Measurements from ENCODE around the gene PNKD.

The PNKD gene

GRCh38 chr2:218269900-218270720 lies at the start of gene PNKD, which contains the start of gene AAMP:
TSS of gene PNKD (plus strand) at chr2:218270519. CDS start at chr2:218270536, 17 bp downstream.
TSS of gene AAMP (minus strand) at chr2:218270137. CDS start at chr2:218270086, 51 bp downstream.
- peak; percentile 100 for DNase-seq

- no peak for DNase-seq
Observed at GRCh38 chr2:218221000-218221399, 49.3 kb upstream of the PNKD start.

- peak; percentile 23 for DNase-seq
Observed at GRCh38 chr2:218223046-218223445, 47.3 kb upstream of the PNKD start.

- DNase-seq: no peak
Observed at GRCh38 chr2:218224186-218224585, 46.1 kb upstream of the PNKD start.

GRCh38 chr2:218226903-218227302 lies 43.4 kb upstream of the PNKD start:
- no peak for DNase-seq

- no peak for DNase-seq
Observed at GRCh38 chr2:218228366-218229090, 41.8 kb upstream of the PNKD start.

- peak; percentile 29 for DNase-seq
Observed at GRCh38 chr2:218229239-218229638, 41.1 kb upstream of the PNKD start.

- no peak for DNase-seq
Observed at GRCh38 chr2:218229851-218230250, 40.5 kb upstream of the PNKD start.

GRCh38 chr2:218230882-218231281 lies 39.4 kb upstream of the PNKD start:
- DNase-seq: peak; percentile 26

- DNase-seq: no peak
Observed at GRCh38 chr2:218233543-218233942, 36.8 kb upstream of the PNKD start.

- DNase-seq: no peak
Observed at GRCh38 chr2:218234521-218234920, 35.8 kb upstream of the PNKD start.

- DNase-seq: no peak
Observed at GRCh38 chr2:218235017-218235416, 35.3 kb upstream of the PNKD start.

GRCh38 chr2:218236829-218237228 lies 33.5 kb upstream of the PNKD start:
- no peak for DNase-seq

- DNase-seq: no peak
Observed at GRCh38 chr2:218238887-218239286, 31.4 kb upstream of the PNKD start.

GRCh38 chr2:218244204-218244603 lies 26.1 kb upstream of the PNKD start:
- no peak for DNase-seq

GRCh38 chr2:218244665-218245064 lies 25.7 kb upstream of the PNKD start:
- no peak for DNase-seq

- DNase-seq: no peak
Observed at GRCh38 chr2:218245214-218245613, 25.1 kb upstream of the PNKD start.

- no peak for DNase-seq
Observed at GRCh38 chr2:218249691-218250090, 20.6 kb upstream of the PNKD start.

- DNase-seq: no peak
Observed at GRCh38 chr2:218252509-218253231, 17.6 kb upstream of the PNKD start.

GRCh38 chr2:218253232-218253625 lies 17.1 kb upstream of the PNKD start:
- DNase-seq: no peak

GRCh38 chr2:218255446-218255845 lies 14.9 kb upstream of the PNKD start:
- no peak for DNase-seq

GRCh38 chr2:218256612-218257350 lies 13.5 kb upstream of the PNKD start:
- no peak for DNase-seq
